GM21717 (cell line): ENCODE measurements around the gene OR51B6.
"Not testable (repeated sequence)": the region's sequence is repeated elsewhere in the genome, so short reads cannot be mapped to it uniquely, and the experiment has no call there.

Experiments
- ATAC-seq: cut with Tn5 transposase; IDR thresholded peaks from one replicate; pipeline ENCODE4 v1.9.1; 2021; ENCODE audit warnings: mild to moderate bottlenecking, moderate library complexity; ENCODE audit not compliant: unreplicated experiment

Gene OR51B6

GRCh38 chr11:5351208-5351607 is at the start of gene OR51B6:
Gene OR51B6 (plus strand): TSS chr11:5351508. CDS start chr11:5351508, 0 bp downstream.
- no peak for ATAC-seq

GRCh38 chr11:5301846-5302245 is 49.5 kb upstream of the OR51B6 start, which contains the start of gene OR51B4:
Gene OR51B4 (minus strand): TSS chr11:5301946. CDS start chr11:5301946, 0 bp downstream.
- ATAC-seq = no peak

GRCh38 chr11:5303626-5304025 is 47.7 kb upstream of the OR51B6 start:
- no peak for ATAC-seq

- no peak for ATAC-seq
Observed at GRCh38 chr11:5304046-5304445, 47.3 kb upstream of the OR51B6 start.

GRCh38 chr11:5307256-5308019 is 43.9 kb upstream of the OR51B6 start:
- no peak for ATAC-seq

GRCh38 chr11:5310423-5310822 is 40.9 kb upstream of the OR51B6 start:
- ATAC-seq = no peak

GRCh38 chr11:5313326-5314023 is 37.8 kb upstream of the OR51B6 start:
- not testable (repeated sequence) for ATAC-seq

- no peak for ATAC-seq
Observed at GRCh38 chr11:5317292-5317691, 34.0 kb upstream of the OR51B6 start.

- ATAC-seq = no peak
Observed at GRCh38 chr11:5324197-5324596, 27.1 kb upstream of the OR51B6 start, which contains the start of gene OR51B2. Gene OR51B2 (minus strand): TSS chr11:5324297. CDS start chr11:5324297, 0 bp downstream.

GRCh38 chr11:5335170-5335569 is 16.1 kb upstream of the OR51B6 start:
- ATAC-seq = no peak

GRCh38 chr11:5336331-5336730 is 15.0 kb upstream of the OR51B6 start:
- no peak for ATAC-seq

- ATAC-seq = not testable (repeated sequence)
Observed at GRCh38 chr11:5337253-5337652, 14.1 kb upstream of the OR51B6 start.

GRCh38 chr11:5339771-5340322 is 11.5 kb upstream of the OR51B6 start:
- peak; percentile 68 for ATAC-seq

GRCh38 chr11:5343474-5344335 is 7.6 kb upstream of the OR51B6 start, which contains the start of gene OR51B5:
Gene OR51B5 (minus strand): TSS chr11:5343524. CDS start chr11:5343524, 0 bp downstream.
- ATAC-seq = no peak

- no peak for ATAC-seq
Observed at GRCh38 chr11:5345831-5346230, 5.5 kb upstream of the OR51B6 start.

- ATAC-seq = no peak
Observed at GRCh38 chr11:5348551-5349194, 2.6 kb upstream of the OR51B6 start.

GRCh38 chr11:5349550-5349949 is 1.8 kb upstream of the OR51B6 start:
- no peak for ATAC-seq

- ATAC-seq = not testable (repeated sequence)
Observed at GRCh38 chr11:5356031-5356430, 4.7 kb downstream of the OR51B6 start.

- ATAC-seq = no peak
Observed at GRCh38 chr11:5362017-5362625, 10.8 kb downstream of the OR51B6 start.

- no peak for ATAC-seq
Observed at GRCh38 chr11:5363679-5364078, 12.4 kb downstream of the OR51B6 start.
